HCT116 (cell line): ENCODE data around the gene BLACAT1.

ENCODE experiments used
- CEBPB ChIP-seq: IDR thresholded peaks from 2 replicates; pipeline ENCODE4 v1.6.1; 2012; ENCODE audit warnings: low read depth
- EZH2phosphoT487 ChIP-seq: fragments of 200-600 bp; IDR thresholded peaks from 2 replicates; pipeline ENCODE4 v1.6.1; 2018; ENCODE audit warnings: antibody characterized with exemption, borderline replicate concordance
- POLR2A ChIP-seq: IDR thresholded peaks from 2 replicates; pipeline ENCODE4 v1.7.0; 2011; ENCODE audit warnings: borderline replicate concordance; ENCODE audit not compliant: insufficient read depth, insufficient read length; ENCODE audit errors: extremely low read depth
- YY1 ChIP-seq: IDR thresholded peaks from 2 replicates; pipeline ENCODE4 v1.6.1; 2011; ENCODE audit warnings: low read length, low read depth, moderate library complexity, mild to moderate bottlenecking; ENCODE audit not compliant: insufficient replicate concordance; ENCODE audit errors: extremely low read depth
- TF ChIP-seq, protein P1 (sequence below): IDR thresholded peaks from 2 replicates; pipeline ENCODE4 v1.6.1; 2012
- TF ChIP-seq, protein P2 (sequence below), 3 experiments: fragments of 200-600 bp in 1 of 3; sonication (generic) in 1 of 3; IDR thresholded peaks in 2 of 3; conservative IDR thresholded peaks in 1 of 3; 2 replicates each; pipeline ENCODE4 v1.5.1; 2012 to 2017; ENCODE audit warnings: low read depth in 2 of 3, low read length in 2 of 3, antibody characterized with exemption in 1 of 3, borderline replicate concordance in 1 of 3, control low read depth in 1 of 3, mild to moderate bottlenecking in 1 of 3, mixed read lengths in 1 of 3, mixed run types in 1 of 3, moderate library complexity in 1 of 3; ENCODE audit not compliant: insufficient read depth in 1 of 3
- TF ChIP-seq, protein P3 (sequence below): IDR thresholded peaks from 2 replicates; pipeline ENCODE4 v1.6.1; 2011; ENCODE audit warnings: mild to moderate bottlenecking, low read length, moderate library complexity; ENCODE audit not compliant: insufficient replicate concordance; ENCODE audit errors: extremely low read depth
- TF ChIP-seq, protein P4 (sequence below): IDR thresholded peaks from 2 replicates; pipeline ENCODE4 v1.6.1; 2012

DNA sequence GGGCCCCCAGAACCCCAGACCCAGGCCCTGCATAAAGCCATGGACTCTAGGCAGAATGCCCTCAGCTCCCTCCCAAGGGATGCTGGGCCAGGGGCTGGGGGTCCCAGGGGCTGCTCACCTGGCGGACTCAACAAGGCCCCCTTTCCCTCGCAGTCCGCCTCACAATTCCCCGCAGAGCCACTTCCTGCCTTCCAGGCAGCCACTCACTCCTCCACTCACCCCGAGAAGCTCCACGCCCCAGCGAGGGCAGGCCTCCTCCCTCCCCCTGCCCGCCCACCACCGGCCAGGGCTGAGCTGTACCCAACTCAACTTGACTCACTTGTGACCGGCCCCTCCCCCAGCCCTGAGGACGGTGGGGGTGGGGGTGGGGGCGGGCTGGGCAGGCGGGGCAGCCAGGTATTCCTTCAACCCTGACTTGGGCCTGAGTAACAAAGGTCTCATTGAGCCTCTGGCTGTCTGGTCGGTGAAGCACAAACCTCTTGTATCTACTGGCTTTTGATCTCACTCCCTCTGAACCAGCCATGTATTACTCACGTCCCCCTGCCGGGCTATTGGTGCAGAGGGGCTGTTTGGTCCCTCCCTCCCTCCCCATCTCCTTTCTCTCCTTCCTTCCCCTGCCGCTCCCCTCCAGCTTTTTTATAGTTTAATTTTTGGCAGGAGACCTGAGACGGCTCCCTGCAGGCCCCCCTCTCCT is 5.9 kb downstream of the BLACAT1 start:
- no peak for TF ChIP-seq POLR2A
- TF ChIP-seq, protein P1, sequence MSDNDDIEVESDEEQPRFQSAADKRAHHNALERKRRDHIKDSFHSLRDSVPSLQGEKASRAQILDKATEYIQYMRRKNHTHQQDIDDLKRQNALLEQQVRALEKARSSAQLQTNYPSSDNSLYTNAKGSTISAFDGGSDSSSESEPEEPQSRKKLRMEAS, result no peak
- no peak for TF ChIP-seq CEBPB
- TF ChIP-seq, protein P2, sequence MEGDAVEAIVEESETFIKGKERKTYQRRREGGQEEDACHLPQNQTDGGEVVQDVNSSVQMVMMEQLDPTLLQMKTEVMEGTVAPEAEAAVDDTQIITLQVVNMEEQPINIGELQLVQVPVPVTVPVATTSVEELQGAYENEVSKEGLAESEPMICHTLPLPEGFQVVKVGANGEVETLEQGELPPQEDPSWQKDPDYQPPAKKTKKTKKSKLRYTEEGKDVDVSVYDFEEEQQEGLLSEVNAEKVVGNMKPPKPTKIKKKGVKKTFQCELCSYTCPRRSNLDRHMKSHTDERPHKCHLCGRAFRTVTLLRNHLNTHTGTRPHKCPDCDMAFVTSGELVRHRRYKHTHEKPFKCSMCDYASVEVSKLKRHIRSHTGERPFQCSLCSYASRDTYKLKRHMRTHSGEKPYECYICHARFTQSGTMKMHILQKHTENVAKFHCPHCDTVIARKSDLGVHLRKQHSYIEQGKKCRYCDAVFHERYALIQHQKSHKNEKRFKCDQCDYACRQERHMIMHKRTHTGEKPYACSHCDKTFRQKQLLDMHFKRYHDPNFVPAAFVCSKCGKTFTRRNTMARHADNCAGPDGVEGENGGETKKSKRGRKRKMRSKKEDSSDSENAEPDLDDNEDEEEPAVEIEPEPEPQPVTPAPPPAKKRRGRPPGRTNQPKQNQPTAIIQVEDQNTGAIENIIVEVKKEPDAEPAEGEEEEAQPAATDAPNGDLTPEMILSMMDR (IDR thresholded peaks at IDR 0.05 in 2 of 3, conservative IDR thresholded peaks at IDR 0.05 in 1 of 3; ENCODE audit: borderline replicate concordance in 1 of 3, insufficient read depth in 1 of 3, low read depth in 2 of 3, low read length in 2 of 3), result no peak
- peak; percentile 3 for TF ChIP-seq YY1
- TF ChIP-seq EZH2phosphoT487, result no peak
- TF ChIP-seq, protein P3, sequence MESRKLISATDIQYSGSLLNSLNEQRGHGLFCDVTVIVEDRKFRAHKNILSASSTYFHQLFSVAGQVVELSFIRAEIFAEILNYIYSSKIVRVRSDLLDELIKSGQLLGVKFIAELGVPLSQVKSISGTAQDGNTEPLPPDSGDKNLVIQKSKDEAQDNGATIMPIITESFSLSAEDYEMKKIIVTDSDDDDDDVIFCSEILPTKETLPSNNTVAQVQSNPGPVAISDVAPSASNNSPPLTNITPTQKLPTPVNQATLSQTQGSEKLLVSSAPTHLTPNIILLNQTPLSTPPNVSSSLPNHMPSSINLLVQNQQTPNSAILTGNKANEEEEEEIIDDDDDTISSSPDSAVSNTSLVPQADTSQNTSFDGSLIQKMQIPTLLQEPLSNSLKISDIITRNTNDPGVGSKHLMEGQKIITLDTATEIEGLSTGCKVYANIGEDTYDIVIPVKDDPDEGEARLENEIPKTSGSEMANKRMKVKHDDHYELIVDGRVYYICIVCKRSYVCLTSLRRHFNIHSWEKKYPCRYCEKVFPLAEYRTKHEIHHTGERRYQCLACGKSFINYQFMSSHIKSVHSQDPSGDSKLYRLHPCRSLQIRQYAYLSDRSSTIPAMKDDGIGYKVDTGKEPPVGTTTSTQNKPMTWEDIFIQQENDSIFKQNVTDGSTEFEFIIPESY, result peak; percentile 33
- TF ChIP-seq, protein P4, sequence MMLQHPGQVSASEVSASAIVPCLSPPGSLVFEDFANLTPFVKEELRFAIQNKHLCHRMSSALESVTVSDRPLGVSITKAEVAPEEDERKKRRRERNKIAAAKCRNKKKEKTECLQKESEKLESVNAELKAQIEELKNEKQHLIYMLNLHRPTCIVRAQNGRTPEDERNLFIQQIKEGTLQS, result no peak
